Measurements from ENCODE around the gene MAGI1.

MAGI1 gene

GRCh38 chr3:65443739-65444446 lies 594.8 kb downstream of the MAGI1 start:
- TF ChIP-seq, protein P1, sequence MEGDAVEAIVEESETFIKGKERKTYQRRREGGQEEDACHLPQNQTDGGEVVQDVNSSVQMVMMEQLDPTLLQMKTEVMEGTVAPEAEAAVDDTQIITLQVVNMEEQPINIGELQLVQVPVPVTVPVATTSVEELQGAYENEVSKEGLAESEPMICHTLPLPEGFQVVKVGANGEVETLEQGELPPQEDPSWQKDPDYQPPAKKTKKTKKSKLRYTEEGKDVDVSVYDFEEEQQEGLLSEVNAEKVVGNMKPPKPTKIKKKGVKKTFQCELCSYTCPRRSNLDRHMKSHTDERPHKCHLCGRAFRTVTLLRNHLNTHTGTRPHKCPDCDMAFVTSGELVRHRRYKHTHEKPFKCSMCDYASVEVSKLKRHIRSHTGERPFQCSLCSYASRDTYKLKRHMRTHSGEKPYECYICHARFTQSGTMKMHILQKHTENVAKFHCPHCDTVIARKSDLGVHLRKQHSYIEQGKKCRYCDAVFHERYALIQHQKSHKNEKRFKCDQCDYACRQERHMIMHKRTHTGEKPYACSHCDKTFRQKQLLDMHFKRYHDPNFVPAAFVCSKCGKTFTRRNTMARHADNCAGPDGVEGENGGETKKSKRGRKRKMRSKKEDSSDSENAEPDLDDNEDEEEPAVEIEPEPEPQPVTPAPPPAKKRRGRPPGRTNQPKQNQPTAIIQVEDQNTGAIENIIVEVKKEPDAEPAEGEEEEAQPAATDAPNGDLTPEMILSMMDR (IDR thresholded peaks at IDR 0.05; ENCODE audit: insufficient read depth, low read depth, low read length, missing control alignments) = no peak
- no peak for DNase-seq (ENCODE audit: low read depth)
- no peak overlapping the region for H3K4me3 ChIP-seq (ENCODE audit: low read length)

DNA sequence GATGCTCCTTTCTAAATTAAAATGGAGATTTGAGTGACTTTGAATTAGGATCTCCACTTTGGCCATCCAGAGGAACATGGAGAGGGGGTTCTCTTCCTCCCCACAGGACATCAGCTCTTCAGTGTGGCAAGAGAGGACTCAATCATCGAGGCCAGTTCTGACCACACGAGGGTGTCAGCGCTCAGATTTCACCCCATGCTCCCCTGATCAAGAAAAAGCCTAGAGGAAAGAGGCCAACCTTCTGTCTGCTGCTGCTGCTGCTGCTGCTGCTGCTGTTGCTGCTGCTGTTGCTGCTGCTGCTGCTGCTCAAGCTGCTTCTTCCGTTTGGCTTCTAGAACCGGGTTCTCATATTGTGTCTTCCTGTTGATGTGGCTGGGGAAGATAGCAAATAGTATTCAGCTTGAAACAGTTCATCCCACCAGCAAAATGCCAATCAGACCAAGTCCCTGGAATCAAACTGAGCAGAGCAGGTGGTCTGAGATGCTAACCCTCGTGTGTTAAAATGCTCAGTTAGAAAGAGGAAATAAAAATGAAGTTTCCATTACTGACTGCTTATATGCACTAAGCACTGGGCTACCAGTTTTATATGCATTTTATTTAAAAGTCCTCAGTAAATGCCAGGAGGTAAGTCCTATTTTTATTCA lies 599.0 kb downstream of the MAGI1 start:
- TF ChIP-seq, protein P1 (IDR thresholded peaks at IDR 0.05; ENCODE audit: insufficient read depth, low read depth, low read length, missing control alignments) = peak; percentile 70
- H3K4me3 ChIP-seq (ENCODE audit: low read length) = no peak overlapping the region
- DNase-seq (ENCODE audit: low read depth) = peak; percentile 62

GRCh38 chr3:65438612-65439011 lies 600.1 kb downstream of the MAGI1 start:
- TF ChIP-seq, protein P1 (IDR thresholded peaks at IDR 0.05; ENCODE audit: insufficient read depth, low read depth, low read length, missing control alignments) = no peak
- DNase-seq (ENCODE audit: low read depth) = no peak
- H3K4me3 ChIP-seq (ENCODE audit: low read length) = no peak overlapping the region

DNA sequence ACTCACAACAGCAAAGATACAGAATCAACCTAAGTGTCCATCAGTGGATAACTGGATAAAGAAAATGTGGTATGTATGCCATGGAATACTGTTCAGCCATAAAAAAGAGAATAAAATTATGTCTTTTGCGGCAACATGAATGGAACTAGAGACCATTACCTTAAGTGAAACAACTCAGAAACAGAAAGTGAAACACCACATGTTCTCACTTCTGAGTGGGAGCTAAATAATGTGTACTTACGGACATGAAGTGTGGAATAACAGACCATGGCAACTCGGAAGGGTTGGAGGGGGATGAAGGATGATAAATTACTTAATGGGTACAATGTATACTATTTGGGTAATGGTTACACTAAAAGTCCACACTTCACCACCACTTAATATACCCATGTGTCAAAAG lies 600.6 kb downstream of the MAGI1 start:
- no peak overlapping the region for H3K4me3 ChIP-seq (ENCODE audit: low read length)
- TF ChIP-seq, protein P1 (IDR thresholded peaks at IDR 0.05; ENCODE audit: insufficient read depth, low read depth, low read length, missing control alignments) = no peak
- DNase-seq (ENCODE audit: low read depth) = no peak

GRCh38 chr3:65436580-65436979 lies 602.1 kb downstream of the MAGI1 start:
- DNase-seq (ENCODE audit: low read depth) = no peak
- TF ChIP-seq, protein P1 (IDR thresholded peaks at IDR 0.05; ENCODE audit: insufficient read depth, low read depth, low read length, missing control alignments) = peak; percentile 24
- H3K4me3 ChIP-seq (ENCODE audit: low read length) = no peak overlapping the region

DNA sequence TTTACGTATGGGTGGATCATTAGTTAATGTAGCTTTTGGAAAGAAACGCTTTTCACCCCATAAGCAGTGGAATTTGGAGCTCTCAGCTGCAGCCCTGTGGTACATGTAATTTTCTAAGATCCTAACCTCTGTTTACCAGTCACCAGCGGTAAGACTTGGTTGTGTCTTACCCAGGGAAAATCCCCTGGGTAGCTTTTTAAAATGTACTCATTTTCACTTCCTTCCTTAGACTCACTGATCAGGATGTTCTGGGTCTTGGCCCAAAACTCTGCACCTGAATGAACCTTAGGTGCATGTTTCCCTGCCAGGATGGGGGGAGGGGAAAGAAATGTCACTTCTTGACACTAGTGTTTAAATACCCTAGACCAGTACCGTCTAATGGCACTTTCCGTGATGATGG lies 605.2 kb downstream of the MAGI1 start:
- no peak overlapping the region for H3K4me3 ChIP-seq (ENCODE audit: low read length)
- TF ChIP-seq, protein P1 (IDR thresholded peaks at IDR 0.05; ENCODE audit: insufficient read depth, low read depth, low read length, missing control alignments) = no peak
- DNase-seq (ENCODE audit: low read depth) = no peak

All from epithelial cell of esophagus (primary cell).